Spleen (tissue), 11 donors: ENCODE measurements around the gene LRP10. TPM values are rescaled to one million over a fixed set of nuclear protein-coding genes. Genes with fewer than 3 reads are reported as not detected.
"Not testable (repeated sequence)": the region's sequence is repeated elsewhere in the genome, so short reads cannot be mapped to it uniquely, and the experiment has no call there.

Experiments
- DNase-seq: peaks from one replicate; pipeline ENCODE4 v3.0.0-alpha.2; 2020
- H3K27ac ChIP-seq, 8 donors: fragments of 200-600 bp; sonication (generic) in 7 of 8; 1 replicate in 4 of 8; 2 replicates in 4 of 8; pipeline versions ENCODE4 v1.5.0 to v1.8.0; 2016 to 2021; ENCODE audit warnings: inconsistent platforms in 4 of 8, mild to moderate bottlenecking in 4 of 8, moderate library complexity in 1 of 8
- H3K27me3 ChIP-seq, 7 donors: fragments of 200-600 bp; sonication (generic) in 6 of 7; replicated peaks in 1 of 7; 1 replicate in 4 of 7; 2 replicates in 3 of 7; pipeline versions ENCODE4 v1.5.0 to v1.8.0; 2016 to 2021; ENCODE audit warnings: inconsistent platforms in 3 of 7, mild to moderate bottlenecking in 1 of 7
- H3K36me3 ChIP-seq, 6 donors: fragments of 200-600 bp; sonication (generic) in 5 of 6; 1 replicate in 4 of 6; 2 replicates in 2 of 6; pipeline versions ENCODE4 v1.5.0 to v1.8.0; 2016 to 2021; ENCODE audit warnings: inconsistent platforms in 2 of 6
- H3K4me1 ChIP-seq, 6 donors: fragments of 200-600 bp; sonication (generic) in 5 of 6; 1 replicate in 3 of 6; 2 replicates in 3 of 6; pipeline versions ENCODE4 v1.5.0 to v1.8.0; 2016 to 2021; ENCODE audit warnings: inconsistent platforms in 3 of 6
- H3K4me3 ChIP-seq, 8 donors: fragments of 200-600 bp; sonication (generic) in 7 of 8; 1 replicate in 4 of 8; 2 replicates in 4 of 8; pipeline versions ENCODE4 v1.5.0 to v1.8.0; 2016 to 2021; ENCODE audit warnings: inconsistent platforms in 4 of 8, mild to moderate bottlenecking in 4 of 8, moderate library complexity in 2 of 8
- H3K9me3 ChIP-seq, 8 donors: fragments of 200-600 bp; sonication (generic) in 7 of 8; 1 replicate in 4 of 8; 2 replicates in 4 of 8; pipeline versions ENCODE4 v1.5.0 to v1.8.0; 2016 to 2021; ENCODE audit warnings: inconsistent platforms in 4 of 8
- CTCF ChIP-seq, 11 experiments: fragments of 200-600 bp in 7 of 11; fragments of 450-650 bp in 4 of 11; sonication (generic) in 4 of 11; IDR thresholded peaks in 8 of 11; conservative IDR thresholded peaks in 3 of 11; 1 replicate in 7 of 11; 2 replicates in 4 of 11; pipeline versions ENCODE4 v1.4.0 to v1.8.0; 2016 to 2021; ENCODE audit warnings: antibody characterized with exemption in 11 of 11, inconsistent platforms in 4 of 11, mild to moderate bottlenecking in 1 of 11
- POLR2A ChIP-seq, 3 donors: fragments of 450-650 bp; IDR thresholded peaks; one replicate each; pipeline ENCODE4 v1.5.1; 2017; ENCODE audit warnings: antibody characterized with exemption in 3 of 3, mild to moderate bottlenecking in 1 of 3
- POLR2AphosphoS5 ChIP-seq, 3 donors: sonication (generic); formaldehyde crosslinking; IDR thresholded peaks; one replicate each; pipeline ENCODE4 v1.5.1; 2017; ENCODE audit warnings: antibody characterized with exemption in 3 of 3
- WGBS, 5 donors: extraction: QIAGEN DNeasy Blood & Tissue Kit in 3 of 5; methylation state at CpG; one replicate each; pipeline versions ENCODE4 v1.1.5 to v1.1.7; 2013 to 2018; 5-methylcytosine and 5-hydroxymethylcytosine counted together
- intact Hi-C: fragments of 100-400 bp; cut with DNase I; formaldehyde crosslinking; loops from one replicate; pipeline ENCODE4 v1.15.0; 2023; ENCODE audit warnings: low total_unique reads
- polyA plus RNA-seq, 3 donors: library from polyadenylated mRNA; stranded (reverse); fragments of 200-250 nt; gene quantifications; one replicate each; pipeline ENCODE4 v1.2.1, GENCODE V29; 2013
- total RNA-seq, 7 donors: library from RNA; depleted of rRNA in 3 of 7; stranded (reverse); fragments of >200 nt in 3 of 7; fragmentation: NEBNext Ultra II Directional in 4 of 7; extraction: Animal tissue kit (Norgen Biotek cat#: 25700) in 4 of 7; gene quantifications; one replicate each; pipeline versions ENCODE4 v1.1.0 to v1.2.1, GENCODE V29; 2016 to 2021
- donor health status: healthy with polysubstance abuse.
- donor health status: DM: no; HTN: no; CAD: no; lungs with moderate emphysema.
- donor health status: DM: no; HTN: no; CAD: no.
- donor health status: Bipolar disorder and iron deficiency.
- donor health status: healthy.
- donor health status: DM: no; HTN: no; CAD: no.
- donor health status: DM: yes; HTN: yes; CAD: no.

The LRP10 gene
- total and polyA plus RNA-seq, 10 donors: 7.9 to 205 (median 105) TPM

- TF ChIP-seq POLR2A (IDR thresholded peaks at IDR 0.05) (no peak), CTCF (IDR thresholded peaks at IDR 0.05 in 8 of 11, conservative IDR thresholded peaks at IDR 0.05 in 3 of 11) (no peak), POLR2AphosphoS5 (IDR thresholded peaks at IDR 0.05) (no peak)
- H3K36me3 ChIP-seq: no peaks in the 10 kb centered on the region
- peaks cover 21 to 59% (median 44%) of the 10 kb centered on the region in 6 donors for H3K4me1 ChIP-seq
- H3K4me3 ChIP-seq: no peak overlapping the region
- H3K27ac ChIP-seq: peak overlapping the region in 3 of 8 donors; percentile 75 to 83 (median 78)
- DNase-seq: no peak
- peaks cover 0 to 4% (median 0%) of the 10 kb centered on the region in 8 donors for H3K9me3 ChIP-seq
- 77 to 94% (median 81%) methylated on average over 2 of the region's 2 CpGs for WGBS, 5 donors
- intact Hi-C loops: loop anchor here (2.0 to 10.0 kb wide), 3 partner anchors 30 to 278 kb away; no protein-coding TSS in a partner anchor
- H3K27me3 ChIP-seq: peaks cover 0 to 16% (median 0%) of the 10 kb centered on the region in 7 donors
Measured at GRCh38 chr14:22852599-22852939, 19.0 kb upstream of the LRP10 start.

- Histone ChIP-seq H3K27me3 (peaks cover 0 to 16% (median 0%) of the 10 kb centered on the region in 7 donors), H3K36me3 (no peaks in the 10 kb centered on the region), H3K4me3 (peak overlapping the region; percentile 12 to 68 (median 24)), H3K27ac (peak overlapping the region in 6 of 8 donors; percentile 60 to 83 (median 74)), H3K9me3 (peaks cover 0 to 4% (median 0%) of the 10 kb centered on the region in 8 donors), H3K4me1 (peaks cover 18 to 56% (median 39%) of the 10 kb centered on the region in 6 donors)
- TF ChIP-seq CTCF (IDR thresholded peaks at IDR 0.05 in 8 of 11, conservative IDR thresholded peaks at IDR 0.05 in 3 of 11) (peak; percentile 91 to 99 (median 97)), POLR2A (IDR thresholded peaks at IDR 0.05) (no peak), POLR2AphosphoS5 (IDR thresholded peaks at IDR 0.05) (peak; percentile 56 to 71 (median 65))
- intact Hi-C loops: loop anchor here (2.0 to 10.0 kb wide), 3 partner anchors 30 to 278 kb away; no protein-coding TSS in a partner anchor
- WGBS, 5 donors: 1 to 2% (median 1%) methylated on average over 15 to 20 of the region's 20 CpGs
- peak; percentile 96 for DNase-seq
Measured at GRCh38 chr14:22852940-22853767, 18.4 kb upstream of the LRP10 start.

- H3K27ac ChIP-seq, H3K36me3 ChIP-seq, DNase-seq, H3K9me3 ChIP-seq, H3K4me3 ChIP-seq: not testable (repeated sequence)
- Histone ChIP-seq H3K4me1 (peaks cover 15 to 56% (median 29%) of the 10 kb centered on the region in 6 donors), H3K27me3 (peaks cover 0 to 25% (median 0%) of the 10 kb centered on the region in 7 donors)
- intact Hi-C loops: loop anchor here (10.0 kb wide), 2 partner anchors 79 to 279 kb away; no protein-coding TSS in a partner anchor
- WGBS, 5 donors: 95 to 99% (median 96%) methylated on average over 11 of the region's 11 CpGs
Measured at GRCh38 chr14:22854296-22854695, 17.2 kb upstream of the LRP10 start.

GRCh38 chr14:22854963-22855724, 16.4 kb upstream of the LRP10 start:
- TF ChIP-seq POLR2AphosphoS5 (IDR thresholded peaks at IDR 0.05) (no peak), POLR2A (IDR thresholded peaks at IDR 0.05) (no peak)
- no peak overlapping the region for H3K27ac ChIP-seq
- H3K9me3 ChIP-seq: peaks cover 0 to 4% (median 0%) of the 10 kb centered on the region in 8 donors
- 86 to 96% (median 92%) methylated on average over 8 of the region's 8 CpGs for WGBS, 5 donors
- no peak for DNase-seq
- H3K27me3 ChIP-seq: peaks cover 0 to 30% (median 0%) of the 10 kb centered on the region in 7 donors
- no peak overlapping the region for H3K4me3 ChIP-seq
- intact Hi-C loops: loop anchor here (10.0 kb wide), 2 partner anchors 80 to 280 kb away; no protein-coding TSS in a partner anchor
- no peaks in the 10 kb centered on the region for H3K36me3 ChIP-seq
- peaks cover 11 to 48% (median 26%) of the 10 kb centered on the region in 6 donors for H3K4me1 ChIP-seq
